ENCODE measurements around the gene GPS1. TPM values are rescaled to one million over a fixed set of nuclear protein-coding genes. Genes with fewer than 3 reads are reported as not detected.
A peak's percentile ranks its signal among the peaks of the same experiment; 100 is the strongest.

Gene GPS1
- total RNA-seq, 1 donor: 85.5 TPM

DNA sequence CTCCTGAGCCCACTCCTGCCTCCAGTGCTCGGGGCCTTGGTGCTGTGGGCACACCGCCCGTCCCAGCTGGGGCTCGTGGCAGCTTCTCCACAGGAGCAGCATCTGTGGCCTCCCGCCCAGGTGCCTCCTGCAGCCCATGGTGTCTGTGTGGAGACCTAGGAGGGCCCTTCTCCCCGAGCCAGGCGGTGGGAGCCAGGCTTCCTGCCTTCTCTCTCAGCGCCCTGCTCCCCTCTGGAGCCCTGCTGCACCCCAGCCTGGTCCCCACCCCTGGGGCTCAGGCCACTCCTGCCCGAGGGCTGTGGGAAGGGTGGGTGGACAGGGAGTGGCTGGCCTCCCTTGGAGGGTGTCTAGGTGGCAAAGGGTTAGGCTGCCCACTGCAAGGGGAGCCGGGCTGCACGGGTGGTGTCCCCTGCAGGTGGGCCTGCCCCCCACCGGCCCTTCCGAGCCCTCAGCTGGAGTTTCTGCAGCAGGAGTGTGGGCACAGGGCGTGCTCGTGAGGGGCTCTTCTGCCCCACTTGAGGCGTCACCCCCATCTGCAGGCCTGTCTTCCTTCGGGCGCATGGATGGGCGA, 40.0 kb upstream of the GPS1 start:
- no peak overlapping the region for H3K4me3 ChIP-seq (ENCODE audit: low read depth, low read length)
- TF ChIP-seq, protein P1, sequence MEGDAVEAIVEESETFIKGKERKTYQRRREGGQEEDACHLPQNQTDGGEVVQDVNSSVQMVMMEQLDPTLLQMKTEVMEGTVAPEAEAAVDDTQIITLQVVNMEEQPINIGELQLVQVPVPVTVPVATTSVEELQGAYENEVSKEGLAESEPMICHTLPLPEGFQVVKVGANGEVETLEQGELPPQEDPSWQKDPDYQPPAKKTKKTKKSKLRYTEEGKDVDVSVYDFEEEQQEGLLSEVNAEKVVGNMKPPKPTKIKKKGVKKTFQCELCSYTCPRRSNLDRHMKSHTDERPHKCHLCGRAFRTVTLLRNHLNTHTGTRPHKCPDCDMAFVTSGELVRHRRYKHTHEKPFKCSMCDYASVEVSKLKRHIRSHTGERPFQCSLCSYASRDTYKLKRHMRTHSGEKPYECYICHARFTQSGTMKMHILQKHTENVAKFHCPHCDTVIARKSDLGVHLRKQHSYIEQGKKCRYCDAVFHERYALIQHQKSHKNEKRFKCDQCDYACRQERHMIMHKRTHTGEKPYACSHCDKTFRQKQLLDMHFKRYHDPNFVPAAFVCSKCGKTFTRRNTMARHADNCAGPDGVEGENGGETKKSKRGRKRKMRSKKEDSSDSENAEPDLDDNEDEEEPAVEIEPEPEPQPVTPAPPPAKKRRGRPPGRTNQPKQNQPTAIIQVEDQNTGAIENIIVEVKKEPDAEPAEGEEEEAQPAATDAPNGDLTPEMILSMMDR (IDR thresholded peaks at IDR 0.05; ENCODE audit: insufficient read depth, low read length): no peak
- no peak for DNase-seq (ENCODE audit: low read depth)

DNA sequence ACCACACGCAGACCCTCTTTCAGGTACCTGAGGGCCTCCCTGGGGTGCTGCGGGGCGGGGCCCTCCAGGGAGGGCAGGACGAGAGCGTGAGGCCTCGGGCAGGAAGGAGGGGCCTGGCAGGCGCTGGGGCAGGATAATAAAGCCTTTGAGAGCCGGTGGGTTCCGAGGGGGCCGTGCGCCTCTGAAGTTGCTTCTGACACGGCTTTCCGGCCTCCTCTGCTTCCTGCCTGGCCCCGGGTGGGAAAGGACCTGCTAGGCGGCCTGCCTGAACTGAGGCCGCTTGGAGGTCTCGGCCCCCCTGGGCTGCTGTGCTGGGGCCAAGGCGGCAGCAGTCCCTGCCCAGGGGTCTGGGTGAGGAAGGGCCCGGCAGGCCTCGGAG, 39.4 kb upstream of the GPS1 start:
- no peak overlapping the region for H3K4me3 ChIP-seq (ENCODE audit: low read depth, low read length)
- TF ChIP-seq, protein P1 (IDR thresholded peaks at IDR 0.05; ENCODE audit: insufficient read depth, low read length): no peak
- DNase-seq (ENCODE audit: low read depth): no peak

DNA sequence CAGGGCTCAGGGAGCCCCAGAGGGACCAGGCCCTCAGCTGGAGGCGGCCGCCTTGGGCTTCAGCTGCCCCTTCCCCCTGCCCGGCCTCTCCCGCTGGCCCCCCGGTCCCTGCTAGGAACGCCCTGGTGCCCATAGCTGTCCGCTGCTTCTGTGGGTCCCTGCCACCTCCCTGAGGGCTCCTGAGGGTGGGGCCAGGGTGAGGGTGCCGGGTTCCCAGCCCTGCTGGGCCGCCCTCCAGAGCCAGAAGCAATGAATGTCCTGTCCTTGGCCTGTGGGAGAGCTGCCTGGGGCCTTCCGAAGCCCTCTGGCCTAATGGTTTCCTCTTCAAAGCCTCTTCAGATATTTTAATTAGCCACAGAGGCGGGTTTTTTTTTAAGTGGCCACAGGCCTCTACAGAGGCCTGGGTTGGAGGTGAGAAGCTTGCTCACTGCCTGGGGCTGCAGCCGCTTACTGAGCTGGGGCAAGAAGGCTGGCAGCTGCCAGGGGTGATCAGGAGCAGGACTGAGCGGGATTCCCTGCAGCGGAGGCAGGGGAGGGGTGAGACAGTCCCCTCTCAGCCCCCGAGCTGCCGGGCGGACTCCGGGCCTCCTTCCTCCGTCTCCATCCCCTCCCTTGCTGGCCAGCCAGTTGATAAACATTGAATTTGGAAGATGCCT, 38.9 kb upstream of the GPS1 start:
- no peak for DNase-seq (ENCODE audit: low read depth)
- TF ChIP-seq, protein P1 (IDR thresholded peaks at IDR 0.05; ENCODE audit: insufficient read depth, low read length): no peak

DNA sequence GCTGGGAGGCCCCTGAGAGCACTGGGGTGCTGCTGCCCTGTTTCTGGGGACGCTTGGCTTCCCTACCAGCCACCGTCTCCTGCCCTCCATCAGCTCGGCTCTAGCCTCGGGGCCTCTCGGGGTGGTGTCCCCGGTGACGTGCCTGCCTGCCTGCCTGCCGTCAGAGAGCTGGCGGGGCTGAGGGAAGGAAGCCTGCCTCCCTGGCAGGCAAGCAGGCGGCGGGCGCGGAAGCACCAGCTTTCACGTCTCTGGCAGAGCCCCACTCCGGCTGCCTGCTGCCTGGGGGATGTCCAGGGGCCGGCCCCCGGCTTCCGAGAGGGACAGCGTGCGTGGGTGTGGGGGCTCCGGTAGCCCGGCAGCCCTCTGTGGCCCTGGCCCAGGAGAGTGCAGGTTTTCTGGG, 38.4 kb upstream of the GPS1 start:
- peak; percentile 20 for DNase-seq (ENCODE audit: low read depth)
- TF ChIP-seq, protein P1 (IDR thresholded peaks at IDR 0.05; ENCODE audit: insufficient read depth, low read length): no peak
- no peak overlapping the region for H3K4me3 ChIP-seq (ENCODE audit: low read depth, low read length)

More for the DNA sequence above, 38.9 kb upstream of the GPS1 start:
- H3K4me3 ChIP-seq (ENCODE audit: low read depth, low read length): no peak overlapping the region

DNA sequence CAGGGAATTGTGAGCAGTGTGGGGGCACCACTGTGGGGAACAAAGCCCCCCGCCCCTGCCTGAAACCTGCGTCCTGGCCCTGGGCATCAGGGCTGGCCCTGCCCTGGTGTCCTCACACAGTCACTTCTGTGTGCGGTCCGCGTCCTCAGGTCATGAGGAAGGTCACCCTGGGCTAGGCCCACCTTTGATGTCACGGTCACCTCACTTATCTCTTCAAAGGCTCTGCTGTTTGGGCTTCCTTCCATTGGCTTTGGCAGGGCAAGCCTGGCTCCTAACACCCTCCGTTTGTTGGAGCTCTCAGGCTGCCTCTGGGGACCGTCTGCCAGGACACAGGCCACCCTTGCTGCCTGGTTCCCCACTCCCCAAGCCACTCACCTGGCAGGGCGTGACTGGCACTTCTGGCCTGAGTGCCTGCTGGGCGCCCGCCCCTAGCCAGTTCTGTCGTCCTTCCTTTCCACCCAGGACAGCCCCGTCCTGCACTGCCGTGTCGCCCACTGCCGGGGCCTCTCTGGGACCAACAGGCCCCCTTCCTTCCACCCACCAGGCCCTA, 37.9 kb upstream of the GPS1 start:
- no peak overlapping the region for H3K4me3 ChIP-seq (ENCODE audit: low read depth, low read length)
- no peak for DNase-seq (ENCODE audit: low read depth)
- TF ChIP-seq, protein P1 (IDR thresholded peaks at IDR 0.05; ENCODE audit: insufficient read depth, low read length): no peak

DNA sequence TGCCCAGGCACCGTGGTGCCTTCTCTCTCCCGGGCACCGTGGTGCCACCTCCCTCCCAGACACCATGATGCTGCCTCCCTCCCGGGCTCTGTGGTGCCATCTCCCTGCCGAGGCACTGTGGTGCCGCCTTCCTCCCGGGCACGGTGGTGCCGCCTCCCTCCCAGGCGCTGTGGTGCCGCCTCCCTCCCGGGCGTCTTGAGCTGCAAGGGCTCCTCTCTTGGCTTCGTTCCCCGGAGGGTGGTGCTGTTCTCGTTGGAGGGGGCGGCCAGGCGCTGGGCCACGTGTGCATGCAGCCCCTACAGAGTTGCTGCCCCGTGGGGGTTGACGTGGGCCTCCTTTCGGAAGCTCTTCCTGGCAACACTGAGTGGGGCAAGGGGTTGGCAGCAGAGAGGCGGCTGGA, 37.3 kb upstream of the GPS1 start:
- TF ChIP-seq, protein P1 (IDR thresholded peaks at IDR 0.05; ENCODE audit: insufficient read depth, low read length): no peak
- H3K4me3 ChIP-seq (ENCODE audit: low read depth, low read length): no peak overlapping the region
- DNase-seq (ENCODE audit: low read depth): no peak
